AG10803 (cell line): ENCODE measurements around the gene LENG9.
A peak's percentile ranks its signal among the peaks of the same experiment; 100 is the strongest.

Experiments
- DNase-seq: peaks from one replicate; pipeline ENCODE4 v3.0.0; 2010; ENCODE audit warnings: low read depth
- H3K4me3 ChIP-seq: 2 replicates; pipeline ENCODE4 v1.5.1; 2011; ENCODE audit warnings: mild to moderate bottlenecking, low read length, control low read depth
- TF ChIP-seq, protein P1 (sequence below): conservative IDR thresholded peaks from 2 replicates; pipeline ENCODE4 v1.5.1; 2011; ENCODE audit warnings: mild to moderate bottlenecking, low read length, control low read depth, inconsistent platforms

The LENG9 gene

DNA sequence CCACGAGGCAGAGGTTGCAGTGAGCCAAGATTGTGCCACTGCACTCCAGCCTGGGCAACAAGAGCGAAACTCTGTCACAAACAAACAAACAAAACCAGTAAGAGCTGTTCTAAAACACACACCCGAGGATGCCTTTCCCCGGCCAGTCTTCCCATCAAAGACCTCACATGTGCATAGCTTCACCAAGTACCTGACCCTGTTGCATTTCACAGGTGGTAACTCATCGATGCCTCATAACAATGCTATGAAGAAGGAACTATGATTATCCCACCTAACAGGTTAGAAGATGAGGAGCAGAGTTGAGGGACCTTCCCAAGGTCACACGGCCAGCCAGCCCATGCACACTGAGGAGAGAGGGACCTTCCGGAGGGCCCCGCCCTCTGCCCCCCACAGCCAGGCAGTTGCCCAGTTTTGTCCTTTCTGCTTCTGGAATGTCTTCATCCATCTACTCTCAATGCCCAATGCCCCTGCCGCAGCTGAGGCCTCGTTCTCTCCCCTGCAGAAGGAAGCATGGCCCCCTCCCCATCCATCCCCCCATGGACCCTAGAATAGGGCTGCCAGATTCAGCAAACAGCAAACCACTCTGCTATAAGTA, 31.3 kb downstream of the LENG9 start:
- H3K4me3 ChIP-seq: no peak overlapping the region
- no peak for DNase-seq
- TF ChIP-seq, protein P1, sequence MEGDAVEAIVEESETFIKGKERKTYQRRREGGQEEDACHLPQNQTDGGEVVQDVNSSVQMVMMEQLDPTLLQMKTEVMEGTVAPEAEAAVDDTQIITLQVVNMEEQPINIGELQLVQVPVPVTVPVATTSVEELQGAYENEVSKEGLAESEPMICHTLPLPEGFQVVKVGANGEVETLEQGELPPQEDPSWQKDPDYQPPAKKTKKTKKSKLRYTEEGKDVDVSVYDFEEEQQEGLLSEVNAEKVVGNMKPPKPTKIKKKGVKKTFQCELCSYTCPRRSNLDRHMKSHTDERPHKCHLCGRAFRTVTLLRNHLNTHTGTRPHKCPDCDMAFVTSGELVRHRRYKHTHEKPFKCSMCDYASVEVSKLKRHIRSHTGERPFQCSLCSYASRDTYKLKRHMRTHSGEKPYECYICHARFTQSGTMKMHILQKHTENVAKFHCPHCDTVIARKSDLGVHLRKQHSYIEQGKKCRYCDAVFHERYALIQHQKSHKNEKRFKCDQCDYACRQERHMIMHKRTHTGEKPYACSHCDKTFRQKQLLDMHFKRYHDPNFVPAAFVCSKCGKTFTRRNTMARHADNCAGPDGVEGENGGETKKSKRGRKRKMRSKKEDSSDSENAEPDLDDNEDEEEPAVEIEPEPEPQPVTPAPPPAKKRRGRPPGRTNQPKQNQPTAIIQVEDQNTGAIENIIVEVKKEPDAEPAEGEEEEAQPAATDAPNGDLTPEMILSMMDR: no peak

DNA sequence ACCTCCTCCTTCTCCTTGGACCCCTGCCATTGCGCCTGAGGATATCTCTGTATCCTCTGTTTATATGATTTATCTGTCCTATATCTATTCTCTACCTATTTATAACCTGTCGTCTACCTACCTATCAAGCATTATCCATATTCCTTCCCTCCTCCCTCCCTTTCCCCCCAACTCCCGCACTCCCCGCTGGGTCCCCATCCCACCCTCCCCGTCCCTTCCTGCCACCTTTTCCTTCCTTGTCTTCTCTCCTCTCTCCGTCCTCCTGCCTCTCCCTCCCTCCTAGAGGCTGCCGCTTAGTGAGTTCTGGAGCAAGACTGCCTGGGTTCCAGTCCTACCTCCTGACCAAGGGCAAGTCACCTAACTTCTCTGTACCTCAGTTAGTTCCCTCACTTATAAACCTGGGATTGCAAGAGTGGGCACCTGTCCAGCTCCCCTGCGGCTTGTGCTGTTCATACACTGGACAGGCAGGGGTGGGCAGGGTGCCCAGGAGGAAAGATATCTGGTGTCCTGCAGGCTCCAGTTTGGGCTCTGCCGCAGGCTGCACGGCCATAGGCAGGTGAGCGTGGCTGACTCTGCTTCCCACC, 32.2 kb downstream of the LENG9 start:
- TF ChIP-seq, protein P1: no peak
- DNase-seq: no peak
- H3K4me3 ChIP-seq: no peak overlapping the region

DNA sequence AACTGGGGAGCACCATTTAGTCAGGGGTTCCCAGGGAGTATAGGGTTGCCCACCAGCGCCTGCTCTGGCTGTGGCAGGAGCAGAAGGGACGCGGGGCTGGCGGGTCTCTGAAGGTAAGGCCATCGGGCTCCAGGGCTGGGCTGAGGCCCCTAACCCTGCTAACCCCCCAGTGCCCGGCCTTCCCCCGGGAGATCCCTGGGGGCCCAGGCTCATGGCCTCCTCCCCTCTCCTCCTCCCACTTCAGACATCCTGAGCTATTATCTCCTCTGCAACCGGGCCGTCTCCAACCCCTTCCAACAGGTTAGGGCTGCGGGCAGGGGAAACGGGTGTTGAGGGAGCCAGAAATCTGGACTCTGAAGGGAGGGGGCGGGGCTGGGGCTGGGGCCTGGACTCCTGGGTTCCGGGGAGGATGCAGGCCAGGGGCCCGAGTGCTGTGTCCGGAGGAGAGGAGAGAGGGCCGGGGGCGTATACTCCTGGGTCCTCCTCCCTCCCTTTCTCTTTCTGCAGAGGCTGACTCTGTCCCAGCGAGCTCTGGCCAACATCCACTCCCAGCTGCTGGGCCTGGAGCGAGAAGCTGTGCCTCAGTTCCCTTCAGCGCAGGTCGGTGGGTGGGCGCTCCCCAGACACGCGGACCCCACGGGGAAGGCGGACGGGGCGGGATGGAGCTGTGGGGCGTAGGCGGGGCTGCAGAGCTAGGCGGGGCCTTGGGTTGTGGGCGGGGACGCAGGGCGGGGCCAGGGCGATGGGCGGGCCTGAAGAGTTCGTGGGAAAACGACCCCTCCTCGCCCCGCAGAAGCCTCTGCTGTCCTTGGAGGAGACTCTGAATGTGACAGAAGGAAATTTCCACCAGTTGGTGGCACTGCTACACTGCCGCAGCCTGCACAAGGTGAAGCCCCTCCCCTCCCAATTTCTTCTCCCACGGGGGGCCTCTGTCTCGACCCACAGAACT, 33.0 kb downstream of the LENG9 start:
- TF ChIP-seq, protein P1: 0 out of 2 replicates have a peak, but pooled peaks have one; percentile 4
- peak overlapping the region; percentile 47 for H3K4me3 ChIP-seq
- no peak for DNase-seq

DNA sequence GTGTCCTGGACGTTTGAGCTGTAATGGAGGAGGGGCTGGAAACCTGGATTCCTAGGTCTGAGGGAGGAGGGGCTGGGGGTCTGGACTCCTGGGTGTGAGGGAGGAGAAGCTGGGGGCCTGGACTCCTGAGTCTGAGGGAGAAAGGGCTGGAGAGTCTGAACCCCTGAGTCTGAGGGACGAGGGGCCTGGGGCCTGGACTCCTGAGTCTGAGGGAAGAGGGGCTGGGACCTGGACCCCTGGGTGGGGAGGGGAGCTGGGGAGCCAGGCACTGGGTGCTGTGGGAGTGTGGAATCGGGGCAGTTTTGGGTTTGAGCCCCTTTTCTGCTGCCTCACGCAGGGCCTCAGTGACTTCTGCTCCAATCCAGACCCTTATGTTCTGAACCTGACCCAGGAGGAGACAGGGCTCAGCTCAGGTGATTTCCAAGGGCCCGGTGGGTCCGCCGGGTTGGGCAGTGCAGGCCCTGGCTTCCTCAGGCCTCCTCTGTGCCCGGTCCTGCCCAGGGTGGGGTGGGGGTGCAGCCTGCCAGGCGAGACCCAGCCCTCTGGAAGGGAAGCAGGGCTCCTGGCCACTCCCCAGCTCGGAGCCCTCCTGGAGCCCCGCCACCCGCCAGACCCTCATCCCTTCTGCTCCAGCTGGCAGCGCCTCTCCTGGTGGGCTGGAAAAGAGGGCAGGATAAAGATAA, 33.9 kb downstream of the LENG9 start:
- no peak overlapping the region for H3K4me3 ChIP-seq
- DNase-seq: no peak
- TF ChIP-seq, protein P1: no peak

DNA sequence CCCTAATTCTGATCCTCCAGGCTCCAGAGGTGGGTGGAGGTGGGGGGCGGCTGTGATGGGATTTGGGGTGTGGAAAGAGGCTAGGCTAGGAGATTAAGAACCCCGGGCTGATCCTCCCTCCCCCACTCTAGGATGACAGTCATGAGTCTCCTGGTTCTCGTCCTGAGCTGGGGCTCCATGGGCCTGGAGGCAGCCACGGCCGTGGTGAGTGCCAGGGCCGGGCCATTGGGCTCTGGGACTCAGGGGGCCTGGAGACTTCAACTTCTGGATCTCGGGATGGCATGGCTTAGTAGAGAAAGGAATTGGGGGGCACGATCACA, 34.4 kb downstream of the LENG9 start:
- H3K4me3 ChIP-seq: no peak overlapping the region

DNA sequence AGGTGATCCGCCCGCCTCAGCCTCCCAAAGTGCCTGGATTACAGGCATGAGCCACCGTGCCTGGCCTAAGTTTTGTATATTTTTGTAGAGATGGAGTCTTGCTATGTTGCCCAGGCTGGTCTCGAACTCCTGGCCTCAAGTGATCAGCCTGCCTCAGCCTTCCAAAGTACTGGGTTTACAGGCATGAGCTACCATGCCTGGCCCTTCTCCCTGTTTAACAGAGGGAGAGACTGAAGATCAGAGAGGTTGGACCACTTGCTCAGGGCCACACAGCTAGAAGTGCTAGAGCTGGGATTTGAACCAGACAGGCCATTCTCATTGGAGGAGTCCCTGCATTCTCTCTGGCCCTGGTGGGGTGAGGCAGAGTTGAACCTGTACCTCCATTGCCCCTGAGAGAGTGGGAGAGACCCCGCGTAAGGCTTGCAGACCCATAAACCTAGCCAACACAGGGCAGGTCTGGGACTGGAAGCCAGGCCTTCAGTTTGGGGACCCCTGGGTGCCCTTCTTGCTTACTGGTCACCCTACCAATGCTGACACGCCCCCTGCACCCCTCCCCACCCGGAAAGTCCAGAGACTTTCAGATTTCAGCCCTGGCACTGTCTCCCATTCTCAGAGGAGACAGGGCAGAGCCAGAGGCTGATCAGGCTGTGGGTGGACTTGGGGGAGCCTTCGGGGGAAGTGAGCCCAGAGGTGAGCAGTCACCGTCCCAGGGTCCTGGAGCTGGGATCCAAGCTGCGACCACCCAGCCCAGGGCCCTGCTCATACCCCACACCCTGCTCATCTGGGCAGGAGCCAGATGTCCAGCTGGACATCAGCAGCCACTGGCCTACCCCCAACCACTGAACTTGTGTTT, 35.0 kb downstream of the LENG9 start:
- no peak for DNase-seq
- TF ChIP-seq, protein P1: no peak

More for the DNA sequence above, 34.4 kb downstream of the LENG9 start:
- no peak for DNase-seq
- TF ChIP-seq, protein P1: no peak

More for the DNA sequence above, 35.0 kb downstream of the LENG9 start:
- no peak overlapping the region for H3K4me3 ChIP-seq
